Activated CD4-positive, alpha-beta T cell treated with anti-CD3 and anti-CD28 coated beads for 36 hours (primary cell): ENCODE data around the gene THRB. TPM values are rescaled to one million over a fixed set of nuclear protein-coding genes. Genes with fewer than 3 reads are reported as not detected.

ENCODE experiments used
- ATAC-seq: fragments of 200-7000 bp; cut with Tn5 transposase; one replicate; pipeline ENCODE4 v1.10.0; 2021; ENCODE audit warnings: mild to moderate bottlenecking, moderate library complexity
- CTCF ChIA-PET: fragments of 350-600 bp; sonication (Branson Sonifier 250); formaldehyde crosslinking; loops from one replicate; lab custom pipeline; 2021; ENCODE audit warnings: antibody characterized with exemption; lab: Charles Lee
- POLR2A ChIA-PET: fragments of 350-600 bp; sonication (Branson Sonifier 250); formaldehyde crosslinking; loops from one replicate; lab custom pipeline; 2021; ENCODE audit warnings: antibody characterized with exemption, inconsistent platforms; lab: Charles Lee
- DNase-seq: peaks from one replicate; pipeline ENCODE4 v3.0.0-alpha.2; 2020
- H3K27ac Mint-ChIP-seq: one replicate; pipeline ENCODE4 v1.8.0; 2021; ENCODE audit warnings: mixed read lengths
- H3K27me3 Mint-ChIP-seq: one replicate; pipeline ENCODE4 v1.8.0; 2021; ENCODE audit warnings: mixed read lengths
- H3K36me3 Mint-ChIP-seq: one replicate; pipeline ENCODE4 v1.8.0; 2021; ENCODE audit warnings: low read depth, mixed read lengths
- H3K4me1 Mint-ChIP-seq: one replicate; pipeline ENCODE4 v1.8.0; 2021; ENCODE audit warnings: mixed read lengths
- H3K4me3 Mint-ChIP-seq: one replicate; pipeline ENCODE4 v1.8.0; 2021; ENCODE audit warnings: mild to moderate bottlenecking, moderate library complexity, mixed read lengths
- H3K9me3 Mint-ChIP-seq: one replicate; pipeline ENCODE4 v1.8.0; 2021; ENCODE audit warnings: low read depth, mixed read lengths
- intact Hi-C, 2 experiments: fragments of 100-400 bp; cut with DNase I in 1 of 2; cut with micrococcal nuclease in 1 of 2; formaldehyde crosslinking; loops; one replicate each; pipeline versions ENCODE4 v1.14.2 to v1.15.1; 2022 to 2024; cut with DNase I, micrococcal nuclease
- total RNA-seq, 2 experiments: library from RNA; stranded (reverse); gene quantifications; one replicate each; pipeline ENCODE4 v1.2.3, GENCODE V29; 2021

The THRB gene
- total RNA-seq, 2 experiments from 2014 or later: not detected

- H3K27me3 Mint-ChIP-seq: peaks cover 2% of the 10 kb centered on the region
- POLR2A ChIA-PET: no interaction called here
- H3K4me3 Mint-ChIP-seq: no peak overlapping the region
Measured at GRCh38 chr3:24244491-24244890, 250.2 kb downstream of the THRB start.

DNA sequence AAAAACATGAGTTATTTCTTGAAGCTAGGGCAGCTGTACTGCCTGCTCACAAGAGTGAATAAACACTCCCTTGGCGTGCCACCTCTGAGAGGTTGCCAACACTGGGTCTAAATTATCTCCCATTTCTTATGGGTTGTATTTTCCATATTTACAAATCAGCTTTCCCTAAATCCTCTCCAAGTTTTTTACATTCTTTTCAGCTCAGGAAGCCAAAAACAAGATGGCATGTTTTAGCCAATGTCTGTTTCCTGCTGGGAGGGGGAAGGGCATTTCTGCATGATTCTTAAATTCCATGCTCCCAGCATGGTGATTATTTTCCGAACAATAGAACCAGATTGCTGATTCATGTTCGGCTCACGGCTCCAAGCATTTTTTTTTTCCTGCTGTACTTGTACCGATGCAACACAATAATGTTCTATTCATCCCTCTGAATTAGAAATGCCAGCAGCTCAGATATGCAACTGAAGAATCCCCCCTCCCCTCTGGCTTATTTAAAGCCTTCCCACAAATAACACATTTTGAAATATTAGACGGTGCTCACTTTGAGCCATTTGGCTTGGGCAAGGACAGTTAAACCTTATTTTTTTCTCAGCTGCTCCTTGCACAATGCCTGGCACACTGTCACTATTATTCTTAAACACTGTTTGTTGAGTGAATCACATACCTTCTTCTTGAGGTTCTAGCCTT, 252.5 kb downstream of the THRB start:
- Mint-ChIP-seq H3K4me3 (no peak overlapping the region), H3K9me3 (no peaks in the 10 kb centered on the region), H3K4me1 (no peaks in the 10 kb centered on the region), H3K36me3 (no peaks in the 10 kb centered on the region), H3K27ac (no peak overlapping the region), H3K27me3 (no peaks in the 10 kb centered on the region)
- ATAC-seq: no peak
- ChIA-PET POLR2A (no interaction called here), CTCF (interaction anchor here (1.4 to 1.5 kb wide), 2 partner anchors 202 to 245 kb away, joined by 3 to 4 read pairs; no protein-coding TSS in a partner anchor)
- intact Hi-C loops: no loop called here
- DNase-seq: no peak

More at GRCh38 chr3:24244491-24244890, 250.2 kb downstream of the THRB start:
- Mint-ChIP-seq H3K9me3 (no peaks in the 10 kb centered on the region), H3K4me1 (no peaks in the 10 kb centered on the region), H3K36me3 (no peaks in the 10 kb centered on the region), H3K27ac (no peak overlapping the region)
- CTCF ChIA-PET: interaction anchor here (0.8 kb wide), 1 partner anchor 245 kb away, joined by 3 read pairs; no protein-coding TSS in a partner anchor
- DNase-seq (no peak), ATAC-seq (no peak)
- intact Hi-C loops: no loop called here

DNA sequence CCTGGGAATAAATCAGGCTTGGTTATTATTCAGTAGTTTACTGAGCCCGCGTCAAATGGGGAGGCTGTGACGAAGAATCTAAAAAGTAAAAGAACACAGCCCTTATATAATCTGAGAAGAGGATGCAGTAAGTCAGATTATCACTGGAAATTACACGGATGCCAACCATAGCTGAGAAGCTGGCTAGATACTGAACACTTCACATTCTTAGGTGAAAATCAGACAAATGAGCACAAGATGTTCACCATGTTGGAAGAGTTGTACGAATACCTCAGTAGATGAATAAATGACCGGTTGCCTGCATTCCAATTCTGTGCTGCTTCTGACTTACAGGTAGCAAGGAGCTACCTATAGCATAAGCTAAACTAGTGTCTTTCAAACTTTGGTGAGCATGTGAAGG, 254.3 kb downstream of the THRB start:
- ChIA-PET POLR2A (no interaction called here), CTCF (interaction anchor here (0.9 kb wide), 1 partner anchor 236 kb away, joined by 3 read pairs; no protein-coding TSS in a partner anchor)
- no peak for ATAC-seq

GRCh38 chr3:24237971-24238706, 256.5 kb downstream of the THRB start:
- Mint-ChIP-seq H3K36me3 (no peaks in the 10 kb centered on the region), H3K27me3 (peaks cover 3% of the 10 kb centered on the region), H3K4me1 (peaks cover 3% of the 10 kb centered on the region), H3K27ac (no peak overlapping the region), H3K9me3 (no peaks in the 10 kb centered on the region), H3K4me3 (no peak overlapping the region)
- DNase-seq (peak; percentile 38), ATAC-seq (peak; percentile 90)
- CTCF ChIA-PET: interaction anchor here (0.6 to 3.7 kb wide), 16 partner anchors 9 to 280 kb away, joined by 3 to 17 read pairs (median 4); no protein-coding TSS in a partner anchor
- intact Hi-C loops: loop anchor here (1.0 to 5.0 kb wide), 5 partner anchors 52 to 350 kb away; no protein-coding TSS in a partner anchor
- POLR2A ChIA-PET: no interaction called here

More for the DNA sequence above, 254.3 kb downstream of the THRB start:
- DNase-seq: no peak
- Mint-ChIP-seq H3K9me3 (no peaks in the 10 kb centered on the region), H3K36me3 (no peaks in the 10 kb centered on the region), H3K4me1 (peaks cover 1% of the 10 kb centered on the region), H3K27ac (no peak overlapping the region), H3K27me3 (no peaks in the 10 kb centered on the region), H3K4me3 (no peak overlapping the region)
- intact Hi-C loops: no loop called here

- Mint-ChIP-seq H3K27ac (no peak overlapping the region), H3K36me3 (no peaks in the 10 kb centered on the region), H3K4me1 (peaks cover 3% of the 10 kb centered on the region), H3K27me3 (peaks cover 5% of the 10 kb centered on the region), H3K4me3 (no peak overlapping the region), H3K9me3 (no peaks in the 10 kb centered on the region)
- intact Hi-C loops: loop anchor here (5.0 kb wide), 1 partner anchor 148 kb away; no protein-coding TSS in a partner anchor
- POLR2A ChIA-PET: no interaction called here
- CTCF ChIA-PET: interaction anchor here (0.6 to 2.7 kb wide), 4 partner anchors 11 to 238 kb away, joined by 3 to 14 read pairs (median 6); no protein-coding TSS in a partner anchor
- ATAC-seq (no peak), DNase-seq (no peak)
Measured at GRCh38 chr3:24235121-24235520, 259.5 kb downstream of the THRB start.

DNA sequence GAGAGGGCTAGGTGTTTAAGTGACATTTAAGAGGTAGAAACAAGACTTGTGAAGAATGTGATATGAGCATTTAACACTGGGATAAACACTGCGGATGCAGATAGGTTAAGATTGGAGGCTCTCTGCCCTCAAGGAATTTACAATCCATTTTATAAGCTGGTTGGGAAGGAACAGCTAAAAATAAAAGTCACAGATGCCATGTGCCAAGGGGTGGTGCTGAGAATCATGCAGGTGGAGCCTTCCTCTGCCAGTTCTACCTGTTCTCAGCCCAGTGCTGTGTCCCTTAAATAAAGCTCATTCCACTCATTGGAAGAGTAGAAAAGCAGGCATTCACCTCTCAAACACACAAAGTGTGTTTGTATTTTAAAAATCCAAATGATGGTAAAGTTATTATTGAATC, 261.9 kb downstream of the THRB start:
- H3K36me3 Mint-ChIP-seq: no peaks in the 10 kb centered on the region
- intact Hi-C loops: no loop called here
- ChIA-PET POLR2A (no interaction called here), CTCF (interaction anchor here (1.1 to 1.3 kb wide), 2 partner anchors 14 to 60 kb away, joined by 3 to 4 read pairs; no protein-coding TSS in a partner anchor)
- no peak overlapping the region for H3K27ac Mint-ChIP-seq
- no peaks in the 10 kb centered on the region for H3K9me3 Mint-ChIP-seq
- H3K4me1 Mint-ChIP-seq: peaks cover 3% of the 10 kb centered on the region
- DNase-seq (no peak), ATAC-seq (no peak)
- H3K4me3 Mint-ChIP-seq: no peak overlapping the region
- peaks cover 5% of the 10 kb centered on the region for H3K27me3 Mint-ChIP-seq

- DNase-seq: no peak
- intact Hi-C loops: no loop called here
- H3K4me3 Mint-ChIP-seq: no peak overlapping the region
- H3K27me3 Mint-ChIP-seq: peaks cover 5% of the 10 kb centered on the region
- H3K36me3 Mint-ChIP-seq: no peaks in the 10 kb centered on the region
- ChIA-PET CTCF (no interaction called here), POLR2A (no interaction called here)
- H3K27ac Mint-ChIP-seq: no peak overlapping the region
- H3K4me1 Mint-ChIP-seq: no peaks in the 10 kb centered on the region
- H3K9me3 Mint-ChIP-seq: no peaks in the 10 kb centered on the region
- no peak for ATAC-seq
Measured at GRCh38 chr3:24229468-24230221, 265.0 kb downstream of the THRB start.

DNA sequence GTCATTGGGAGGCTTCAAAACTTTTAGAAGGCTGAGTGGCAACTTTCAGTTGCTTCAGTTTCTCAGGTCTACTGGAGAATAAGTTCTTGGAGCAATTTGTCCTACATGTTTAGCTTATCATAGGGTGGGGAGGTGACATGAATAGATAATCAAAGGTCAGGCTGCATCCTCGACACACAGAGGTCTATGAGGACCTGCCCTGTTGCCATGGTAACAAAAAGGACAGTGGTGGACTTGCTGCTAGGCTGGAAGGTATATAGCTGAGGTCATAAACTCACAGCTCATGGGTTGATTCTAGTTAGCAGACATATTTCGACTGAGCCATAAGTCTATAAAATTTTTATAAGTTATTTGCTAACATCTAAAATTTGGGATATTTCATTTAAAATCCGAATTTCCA, 267.0 kb downstream of the THRB start:
- Mint-ChIP-seq H3K27me3 (peaks cover 2% of the 10 kb centered on the region), H3K9me3 (no peaks in the 10 kb centered on the region), H3K4me1 (no peaks in the 10 kb centered on the region), H3K36me3 (no peaks in the 10 kb centered on the region), H3K27ac (no peak overlapping the region), H3K4me3 (no peak overlapping the region)
- CTCF ChIA-PET: interaction anchor here (1.2 kb wide), 1 partner anchor 10 kb away, joined by 3 read pairs; no protein-coding TSS in a partner anchor
- intact Hi-C loops: no loop called here
- no peak for DNase-seq
- no peak for ATAC-seq
- POLR2A ChIA-PET: no interaction called here

GRCh38 chr3:24226397-24226796, 268.3 kb downstream of the THRB start:
- no peak overlapping the region for H3K4me3 Mint-ChIP-seq
- H3K4me1 Mint-ChIP-seq: no peaks in the 10 kb centered on the region
- no peak for ATAC-seq
- ChIA-PET POLR2A (no interaction called here), CTCF (interaction anchor here (0.6 to 1.2 kb wide), 4 partner anchors 10 to 190 kb away, joined by 3 read pairs; no protein-coding TSS in a partner anchor)
- H3K36me3 Mint-ChIP-seq: no peaks in the 10 kb centered on the region
- DNase-seq: no peak
- H3K27me3 Mint-ChIP-seq: peaks cover 6% of the 10 kb centered on the region
- no peak overlapping the region for H3K27ac Mint-ChIP-seq
- no peaks in the 10 kb centered on the region for H3K9me3 Mint-ChIP-seq
- intact Hi-C loops: no loop called here

- intact Hi-C loops: no loop called here
- Mint-ChIP-seq H3K9me3 (no peaks in the 10 kb centered on the region), H3K4me3 (no peak overlapping the region), H3K4me1 (no peaks in the 10 kb centered on the region), H3K27ac (no peak overlapping the region), H3K27me3 (peaks cover 8% of the 10 kb centered on the region), H3K36me3 (no peaks in the 10 kb centered on the region)
- CTCF ChIA-PET: interaction anchor here (0.6 to 2.0 kb wide), 6 partner anchors 9 to 222 kb away, joined by 3 to 9 read pairs (median 3); no protein-coding TSS in a partner anchor
- POLR2A ChIA-PET: no interaction called here
- ATAC-seq: no peak
- DNase-seq: no peak
Measured at GRCh38 chr3:24225385-24225950, 269.2 kb downstream of the THRB start.
